Erythroblast (primary cell): ENCODE data around the gene TOR4A.

Experiments
- GATA1 ChIP-seq: IDR thresholded peaks from 2 replicates; pipeline ENCODE4 v1.6.1; 2011; ENCODE audit warnings: low read depth, mild to moderate bottlenecking, control low read depth, low read length, moderate library complexity
- POLR2A ChIP-seq: IDR thresholded peaks from 2 replicates; pipeline ENCODE4 v1.6.1; 2011; ENCODE audit warnings: mild to moderate bottlenecking, low read length

- TF ChIP-seq POLR2A (no peak), GATA1 (no peak)
Measured at GRCh38 chr9:137286975-137287383, 9.5 kb downstream of the TOR4A start.
